Left lobe of liver (tissue), 2 donors: ENCODE results near the gene DCTPP1. TPM values are rescaled to one million over a fixed set of nuclear protein-coding genes. Genes with fewer than 3 reads are reported as not detected.

Experiments
- ATAC-seq: fragments of 200-7000 bp; cut with Tn5 transposase; one replicate; pipeline ENCODE4 v1.9.1; 2020; ENCODE audit warnings: mild to moderate bottlenecking, moderate library complexity
- DNase-seq: peaks from one replicate; pipeline ENCODE4 v3.0.0-alpha.2; 2020; ENCODE audit warnings: low spot score
- total RNA-seq: library from RNA; stranded (reverse); gene quantifications from one replicate; pipeline ENCODE4 v1.2.1, GENCODE V29; 2021
- donor health status: DM: no; HTN: no; CAD: no; lungs with moderate emphysema.
- donor health status: DM: no; HTN: yes; CAD: no.

The DCTPP1 gene
- total RNA-seq, 1 donor from 2014 or later, result 11.1 TPM

- peak; percentile 60 for ATAC-seq
- DNase-seq, result peak; percentile 68
Measured at GRCh38 chr16:30447512-30448226, 17.8 kb upstream of the DCTPP1 start.

- ATAC-seq (peak; percentile 9), DNase-seq (peak; percentile 57)
Measured at GRCh38 chr16:30446203-30446595, 16.4 kb upstream of the DCTPP1 start.

DNA sequence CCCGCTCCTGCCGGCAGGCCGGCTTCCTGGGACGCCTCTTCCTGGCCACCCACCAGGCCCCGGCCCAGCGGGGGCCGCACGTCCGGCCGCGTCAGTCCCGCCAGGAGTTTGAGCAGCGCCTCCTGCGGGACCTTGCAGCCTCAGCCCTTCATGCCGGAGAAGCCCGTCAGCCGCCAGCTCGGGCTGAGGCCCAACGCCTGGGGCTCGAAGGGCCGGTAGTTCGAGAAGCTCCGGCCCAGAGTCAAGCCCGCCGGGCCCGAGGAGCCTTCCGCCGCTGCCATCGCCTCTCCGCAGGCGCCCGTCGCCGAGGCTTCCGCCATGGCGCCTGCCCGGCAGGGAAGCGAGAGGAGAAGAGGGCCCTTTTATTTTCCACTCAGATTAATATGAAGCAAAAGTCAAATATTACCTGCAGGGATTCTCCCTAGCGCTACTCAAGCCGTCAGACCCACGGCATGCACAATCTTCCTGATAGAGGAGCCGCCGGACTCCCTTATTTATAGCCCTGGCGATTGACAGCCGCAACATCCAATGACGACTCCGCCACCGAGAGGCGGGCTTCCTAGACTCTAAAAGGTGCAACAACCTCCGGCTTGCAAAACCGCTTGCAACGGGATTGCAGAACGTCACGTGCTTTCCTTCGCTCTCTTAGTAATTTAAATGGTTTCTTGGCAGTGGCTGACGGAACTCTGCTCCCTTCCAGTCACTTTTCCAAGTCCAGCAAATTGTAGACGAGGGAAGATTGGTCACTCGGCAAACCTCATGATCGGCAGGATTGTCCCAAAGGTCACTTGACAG, 15.8 kb upstream of the DCTPP1 start, which contains the start of gene SEPHS2:
Gene SEPHS2, minus strand, starts transcription at position 467 of the 795 bp plus-strand sequence. Its CDS starts 147 bp downstream, at position 320.
- ATAC-seq (peak; percentile 77), DNase-seq (peak; percentile 100)

DNA sequence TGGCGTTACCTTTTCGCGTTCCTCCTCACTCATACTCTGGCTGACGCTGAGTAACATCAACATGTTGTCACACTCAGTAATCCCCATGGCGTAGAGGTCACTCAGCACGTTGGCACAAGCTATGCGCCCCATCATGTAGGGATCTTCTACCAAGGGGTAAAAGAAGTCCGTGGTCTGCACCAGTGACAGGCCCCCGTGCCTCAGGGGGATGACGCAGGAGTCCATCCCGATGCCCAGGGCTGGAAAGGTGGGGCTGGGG, 15.2 kb upstream of the DCTPP1 start:
- DNase-seq, result no peak
- ATAC-seq, result no peak

- no peak for ATAC-seq
- DNase-seq, result no peak
Measured at GRCh38 chr16:30444231-30445148, 14.7 kb upstream of the DCTPP1 start.

GRCh38 chr16:30443631-30444030, 13.8 kb upstream of the DCTPP1 start:
- no peak for DNase-seq
- ATAC-seq, result no peak

DNA sequence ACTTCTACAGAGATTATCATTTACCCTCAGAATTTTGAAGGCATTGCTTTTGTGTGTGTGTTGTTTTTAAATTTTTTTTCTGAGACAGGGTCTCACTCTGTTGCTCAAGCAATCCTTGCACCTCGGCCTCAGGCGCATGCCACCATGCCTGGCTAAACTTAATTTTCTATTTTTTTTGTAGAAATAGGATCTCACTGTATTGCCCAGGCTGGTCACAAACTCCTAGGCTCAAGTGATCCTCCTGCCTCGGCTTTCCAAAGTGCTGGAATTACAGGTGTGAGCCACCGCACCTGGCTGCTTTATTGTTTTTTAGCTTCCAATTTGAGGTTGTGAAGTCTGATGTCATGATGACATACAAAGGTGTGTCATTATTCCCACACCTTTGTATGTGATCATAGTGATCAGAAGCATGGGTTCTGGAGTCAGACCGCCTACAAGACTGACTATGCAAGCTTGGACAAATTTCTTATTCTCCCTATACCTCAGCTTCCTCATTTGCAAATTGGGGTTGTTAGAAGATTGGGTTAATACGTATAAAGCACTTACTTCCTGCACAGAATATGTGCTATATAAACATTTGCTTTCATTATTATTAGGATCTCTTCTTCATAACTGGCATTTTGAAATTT, 10.0 kb upstream of the DCTPP1 start:
- no peak for DNase-seq
- no peak for ATAC-seq

DNA sequence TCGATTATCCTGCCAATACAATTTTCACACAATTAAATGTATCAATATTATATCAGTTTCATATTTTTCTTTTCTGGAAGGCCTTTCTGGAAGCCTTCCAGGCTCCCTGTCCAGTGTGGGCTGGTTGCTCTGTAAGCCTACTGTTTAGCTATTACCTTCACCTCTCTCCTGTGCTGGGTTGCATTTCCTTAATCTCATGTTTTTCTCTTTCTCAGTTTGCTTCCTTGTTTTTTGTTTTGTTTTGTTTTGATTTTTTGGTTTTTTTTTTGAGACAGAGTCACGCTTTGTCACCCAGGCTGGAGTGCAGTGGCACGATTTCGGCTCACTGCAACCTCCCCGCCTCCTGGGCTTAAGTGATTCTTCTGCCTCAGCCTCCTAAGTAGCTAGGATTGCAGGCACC, 9.0 kb upstream of the DCTPP1 start:
- ATAC-seq, result no peak
- DNase-seq, result no peak

- no peak for DNase-seq
- peak; percentile 44 for ATAC-seq
Measured at GRCh38 chr16:30437511-30438046, 7.7 kb upstream of the DCTPP1 start.

- no peak for ATAC-seq
- DNase-seq, result no peak
Measured at GRCh38 chr16:30434852-30435251, 5.0 kb upstream of the DCTPP1 start.

DNA sequence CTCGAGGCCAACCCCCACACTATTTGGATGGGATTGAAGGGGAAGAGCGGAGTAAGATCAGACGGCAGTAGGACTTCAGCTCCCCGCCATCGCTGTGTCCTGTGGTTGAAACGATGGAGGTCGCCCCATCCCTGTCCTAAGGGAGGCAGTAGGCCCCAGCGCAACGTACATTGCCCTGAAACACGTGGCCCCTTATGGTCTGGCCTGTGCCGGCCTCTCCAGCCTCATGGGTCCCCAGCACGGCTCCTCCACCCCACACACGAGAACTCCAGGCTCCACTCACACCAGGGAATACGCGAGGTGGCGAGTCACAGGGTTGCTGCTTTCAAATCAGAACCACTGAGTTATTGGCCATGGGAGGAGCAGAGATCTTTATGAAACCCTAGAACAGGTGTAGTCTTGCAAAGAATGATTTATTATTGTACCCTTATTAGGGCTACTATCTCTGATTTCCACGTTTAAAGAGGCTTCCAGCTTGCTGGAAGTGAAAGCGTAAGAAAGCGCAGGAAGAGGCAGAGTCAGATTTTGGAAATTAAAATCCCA, 669 bp upstream of the DCTPP1 start:
- ATAC-seq (peak; percentile 49), DNase-seq (no peak)

DNA sequence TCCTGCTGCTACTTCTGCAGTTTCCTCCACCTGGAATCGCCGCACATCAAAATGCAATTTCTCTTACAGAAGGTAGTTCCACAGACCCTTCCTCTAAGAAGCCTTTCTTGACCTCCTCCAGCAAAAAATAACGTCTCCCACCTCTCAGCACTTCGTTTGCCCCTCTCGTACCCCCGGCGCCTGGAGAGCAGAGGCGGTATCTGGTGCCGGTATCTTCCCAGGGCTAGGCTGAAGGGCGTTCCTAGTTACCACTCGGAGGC, 482 bp downstream of the DCTPP1 start:
- ATAC-seq, result peak; percentile 17
- no peak for DNase-seq

- DNase-seq, result no peak
- no peak for ATAC-seq
Measured at GRCh38 chr16:30428055-30428454, 1.8 kb downstream of the DCTPP1 start.

DNA sequence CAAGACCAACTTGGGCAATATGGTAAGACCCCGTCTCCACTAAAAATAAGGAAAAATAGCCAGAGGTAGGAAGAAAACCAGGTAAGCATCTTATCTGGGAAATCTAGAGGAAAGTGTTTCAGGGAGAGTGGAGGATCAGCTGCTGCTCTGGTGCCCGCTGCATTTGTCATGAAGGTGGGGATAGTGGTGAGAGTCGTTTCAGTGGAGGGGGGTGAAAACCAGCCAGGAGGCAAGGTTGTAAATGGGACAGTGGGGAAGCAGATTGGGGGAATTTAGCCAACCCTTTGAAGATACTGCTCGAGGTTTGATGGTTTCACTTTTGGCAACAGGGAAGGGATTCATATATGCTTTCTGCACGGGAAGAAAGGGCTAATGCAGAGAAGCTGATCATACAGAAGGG, 8.8 kb downstream of the DCTPP1 start:
- DNase-seq, result no peak
- no peak for ATAC-seq

DNA sequence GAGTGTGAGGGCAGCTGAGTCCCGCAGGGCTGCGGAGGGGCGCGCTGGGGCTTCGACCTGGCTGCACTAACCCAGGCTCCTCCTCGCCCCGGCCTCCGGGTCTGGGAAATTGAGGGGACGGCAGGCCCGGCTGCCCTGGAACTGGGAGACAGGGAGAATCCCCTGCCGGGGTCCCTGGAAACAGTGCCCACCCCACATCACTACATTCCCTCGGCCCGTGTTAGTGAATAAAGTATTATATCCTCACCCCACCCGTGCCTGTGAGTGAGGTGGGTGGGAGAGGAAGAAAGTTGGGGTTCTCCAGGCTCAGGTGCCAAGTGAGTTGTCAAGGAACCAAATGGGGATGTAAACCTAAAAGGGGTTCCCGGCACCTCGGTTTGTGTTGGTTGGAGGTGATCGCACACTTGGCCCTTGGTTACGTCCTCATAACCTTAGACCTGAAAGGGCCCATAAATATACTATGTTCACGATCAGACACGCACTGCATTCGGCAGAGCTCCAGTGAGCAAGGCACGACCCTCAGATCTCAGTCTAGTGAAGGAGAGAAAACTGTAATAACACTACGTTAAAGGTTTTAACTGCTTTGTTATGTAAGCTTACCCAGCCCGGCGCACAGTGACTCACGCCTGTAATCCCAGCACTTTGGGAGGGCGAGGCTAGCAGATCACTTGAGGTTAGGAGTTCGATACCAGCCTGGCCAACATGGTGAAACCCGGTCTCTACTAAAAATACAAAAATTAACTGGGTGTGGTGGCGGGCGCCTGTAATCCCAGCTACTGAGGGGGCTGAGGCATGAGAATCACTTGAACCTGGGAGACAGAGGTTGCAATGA, 11.3 kb downstream of the DCTPP1 start:
- ATAC-seq, result no peak

DNA sequence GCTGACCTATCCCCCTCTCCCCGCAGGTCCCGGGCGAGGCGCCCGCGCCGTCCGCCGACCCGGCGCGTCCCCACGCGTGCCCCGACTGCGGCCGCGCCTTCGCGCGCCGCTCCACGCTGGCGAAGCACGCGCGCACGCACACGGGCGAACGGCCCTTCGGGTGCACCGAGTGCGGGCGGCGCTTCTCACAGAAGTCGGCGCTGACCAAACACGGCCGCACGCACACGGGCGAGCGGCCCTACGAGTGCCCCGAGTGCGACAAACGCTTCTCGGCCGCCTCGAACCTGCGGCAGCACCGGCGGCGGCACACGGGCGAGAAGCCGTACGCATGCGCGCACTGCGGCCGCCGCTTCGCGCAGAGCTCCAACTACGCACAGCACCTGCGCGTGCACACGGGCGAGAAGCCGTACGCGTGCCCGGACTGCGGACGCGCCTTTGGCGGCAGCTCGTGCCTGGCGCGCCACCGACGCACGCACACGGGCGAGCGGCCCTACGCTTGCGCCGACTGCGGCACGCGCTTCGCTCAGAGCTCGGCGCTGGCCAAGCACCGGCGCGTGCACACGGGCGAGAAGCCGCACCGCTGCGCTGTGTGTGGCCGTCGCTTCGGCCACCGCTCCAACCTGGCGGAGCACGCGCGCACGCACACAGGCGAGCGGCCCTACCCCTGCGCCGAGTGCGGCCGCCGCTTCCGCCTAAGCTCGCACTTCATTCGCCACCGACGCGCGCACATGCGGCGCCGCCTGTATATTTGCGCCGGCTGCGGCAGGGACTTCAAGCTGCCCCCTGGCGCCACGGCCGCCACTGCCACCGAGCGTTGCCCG, 12.1 kb downstream of the DCTPP1 start:
- DNase-seq (peak; percentile 93), ATAC-seq (peak; percentile 92)

More for the DNA sequence above, 11.3 kb downstream of the DCTPP1 start:
- no peak for DNase-seq

DNA sequence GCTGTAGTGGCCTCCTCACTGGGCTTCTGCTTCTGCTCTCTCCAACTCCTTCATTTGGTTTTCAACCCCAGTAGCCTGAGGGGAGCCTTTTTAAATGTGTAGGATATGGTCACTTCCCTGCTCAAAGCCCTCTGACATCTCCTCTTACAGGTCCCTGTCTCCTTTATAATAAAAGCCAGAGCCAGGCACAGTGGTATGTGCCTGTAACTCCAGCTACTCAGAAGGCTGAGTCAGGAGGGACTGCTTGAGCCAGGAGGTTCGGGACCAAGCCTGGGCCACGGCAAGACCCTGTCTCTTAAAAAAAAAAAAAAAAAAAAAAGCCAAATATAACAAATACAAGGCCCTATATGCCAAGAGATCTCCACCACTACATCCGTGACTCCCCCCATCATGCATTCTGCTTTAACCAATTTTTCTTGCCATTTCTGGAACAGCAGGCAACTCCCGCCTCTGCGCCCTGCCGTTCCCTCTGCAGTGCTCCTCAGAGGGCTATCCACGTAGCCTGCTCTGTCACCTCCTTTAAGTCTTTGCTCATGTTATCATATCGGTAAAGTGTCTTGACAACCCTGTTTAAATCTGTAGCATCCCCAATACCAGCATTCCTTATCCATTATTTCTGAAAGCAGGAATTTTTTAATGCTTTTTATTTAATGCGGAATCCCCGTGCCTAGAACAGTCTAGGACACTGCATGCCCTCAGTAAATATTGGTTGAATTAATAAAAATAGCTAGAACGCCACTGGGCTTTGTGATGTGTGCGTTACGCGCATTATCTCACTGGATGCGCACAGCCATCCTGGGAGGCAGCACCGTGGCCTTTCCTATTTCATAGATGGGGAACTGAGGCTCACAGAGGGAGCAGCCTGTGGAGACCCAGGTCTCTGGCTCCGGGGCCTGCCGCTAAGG, 13.0 kb downstream of the DCTPP1 start:
- ATAC-seq (no peak), DNase-seq (no peak)
